K562 (cell line): ENCODE data around the gene HYCC2. TPM values are rescaled to one million over a fixed set of nuclear protein-coding genes. Genes with fewer than 3 reads are reported as not detected.

Source experiments
- C11orf30 ChIP-seq: fragments of 450-650 bp; IDR thresholded peaks from 2 replicates; pipeline ENCODE4 v1.6.1; 2016; ENCODE audit warnings: low read depth, mild to moderate bottlenecking
- CREM ChIP-seq: IDR thresholded peaks from 2 replicates; pipeline ENCODE4 v1.6.1; 2014; ENCODE audit warnings: antibody characterized with exemption, low read depth
- FOXM1 ChIP-seq, 2 experiments: fragments of 450-650 bp in 1 of 2; sonication (generic) in 1 of 2; formaldehyde crosslinking in 1 of 2; IDR thresholded peaks; 2 replicates each; pipeline versions ENCODE4 v1.6.1 to v1.9.0; 2017 to 2022; ENCODE audit warnings: low read depth in 2 of 2, mild to moderate bottlenecking in 2 of 2, missing genetic modification reagents in 1 of 2, moderate library complexity in 1 of 2
- PML ChIP-seq: IDR thresholded peaks from 2 replicates; pipeline ENCODE4 v1.6.1; 2012; ENCODE audit warnings: low read length, inconsistent platforms
- POLR2AphosphoS2 ChIP-seq: IDR thresholded peaks from 2 replicates; pipeline ENCODE4 v1.6.1; 2012; ENCODE audit warnings: low read length, improper control_type of control experiment
- POLR2B ChIP-seq: fragments of 450-650 bp; IDR thresholded peaks from 2 replicates; pipeline ENCODE4 v1.6.1; 2018; ENCODE audit warnings: low read depth; ENCODE audit not compliant: partially characterized antibody
- RBM25 ChIP-seq: fragments of 200-400 bp; formaldehyde crosslinking; IDR thresholded peaks from 2 replicates; pipeline ENCODE4 v1.6.1; 2018; ENCODE audit warnings: low read length, low read depth, moderate library complexity; ENCODE audit not compliant: severe bottlenecking
- ZNF644 ChIP-seq: fragments of 200-800 bp; sonication (Bioruptor generic); IDR thresholded peaks from 2 replicates; pipeline ENCODE4 v1.6.1; 2016; ENCODE audit warnings: low read depth, missing genetic modification characterization, missing compliant biosample characterization
- ZNF696 ChIP-seq: fragments of 250-450 bp; sonication (Bioruptor Pico); conservative IDR thresholded peaks from 2 replicates; pipeline ENCODE4 v1.4.0; 2020; ENCODE audit warnings: mild to moderate bottlenecking, moderate library complexity
- ZSCAN32 ChIP-seq: fragments of 450-650 bp; formaldehyde crosslinking; IDR thresholded peaks from 2 replicates; pipeline ENCODE4 v1.4.0; 2020; ENCODE audit warnings: mild to moderate bottlenecking, moderate library complexity
- polyA plus RNA-seq, 8 experiments: library from polyadenylated mRNA; depleted of rRNA in 4 of 8; stranded (reverse) in 5 of 8; unstranded in 3 of 8; fragments of >200 nt; fragmentation: Nextera tagmentation in 2 of 8; fragmentation: Illumina TruSeq in 1 of 8; extraction: Ambion mirVana in 2 of 8; extraction: Trizol in 1 of 8; gene quantifications; 2 replicates each; pipeline versions ENCODE4 v1.2.1 to v1.2.3, GENCODE V29; 2011 to 2014; ENCODE audit warnings: inconsistent platforms in 1 of 8, missing spikeins in 1 of 8
- total RNA-seq, 7 experiments: library from RNA; depleted of rRNA in 6 of 7; stranded (reverse); fragments of >200 nt in 6 of 7; fragmentation: Illumina TruSeq in 2 of 7; extraction: Trizol in 2 of 7; gene quantifications; 2 replicates each; pipeline versions ENCODE4 v1.2.1 to v1.2.3, GENCODE V29; 2011 to 2021; ENCODE audit warnings: low replicate concordance in 1 of 7
- TF ChIP-seq, protein P1 (sequence below): sonication (generic); formaldehyde crosslinking; IDR thresholded peaks from 2 replicates; pipeline ENCODE4 v1.8.0; 2022; ENCODE audit warnings: missing genetic modification reagents, mild to moderate bottlenecking, moderate library complexity, borderline replicate concordance
- TF ChIP-seq, protein P2 (sequence below): sonication (generic); formaldehyde crosslinking; IDR thresholded peaks from 2 replicates; pipeline ENCODE4 v1.8.1; 2022; ENCODE audit warnings: missing genetic modification reagents
- TF ChIP-seq, protein P3 (sequence below): fragments of 200-600 bp; sonication (generic); IDR thresholded peaks from one replicate; pipeline ENCODE4 v1.6.1; 2012; ENCODE audit warnings: mild to moderate bottlenecking, low read depth, low read length, inconsistent platforms

HYCC2 gene
- total and polyA plus RNA-seq, 9 of the 15 experiments (the other 6 are each of a cell fraction or from before 2014, with no cell fraction given), result 5.4 to 20.0 (median 9.8) TPM

DNA sequence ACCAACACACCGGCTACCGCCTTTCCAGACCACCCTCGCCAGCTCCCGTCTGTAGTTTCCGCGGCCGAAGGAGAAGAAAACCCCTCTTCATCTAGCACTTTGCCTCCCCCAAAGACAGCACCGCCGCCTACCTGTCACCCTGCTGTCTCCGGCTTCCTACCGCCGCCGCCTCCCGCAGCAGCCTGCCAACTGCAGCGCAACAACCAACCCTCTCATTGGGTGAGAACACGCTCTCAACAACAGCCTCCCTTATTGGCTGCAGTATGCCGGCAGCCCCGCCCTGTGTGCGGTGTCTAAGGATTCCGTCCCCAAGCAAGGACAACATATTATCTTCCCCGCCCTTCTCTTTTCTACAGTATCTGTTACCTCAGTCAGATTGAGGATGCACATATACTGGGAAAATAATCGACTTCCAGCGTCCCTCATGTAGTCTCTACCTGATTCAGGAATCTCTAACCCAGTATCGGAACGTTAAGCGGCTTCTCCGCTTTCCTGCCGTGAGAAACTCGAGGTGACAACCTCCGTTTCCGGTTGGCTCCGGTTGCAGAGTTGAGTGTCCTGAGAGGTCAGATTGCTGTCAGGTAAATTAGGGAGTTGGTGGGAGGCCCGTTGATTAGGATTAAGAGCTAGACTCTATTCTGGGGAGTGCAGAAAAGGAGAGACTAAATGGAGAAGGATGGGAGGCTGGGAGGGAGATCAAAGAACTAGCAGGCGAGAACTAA lies at the start of gene HYCC2, which contains the start of gene NDUFB3 (continued):
- TF ChIP-seq, protein P1, sequence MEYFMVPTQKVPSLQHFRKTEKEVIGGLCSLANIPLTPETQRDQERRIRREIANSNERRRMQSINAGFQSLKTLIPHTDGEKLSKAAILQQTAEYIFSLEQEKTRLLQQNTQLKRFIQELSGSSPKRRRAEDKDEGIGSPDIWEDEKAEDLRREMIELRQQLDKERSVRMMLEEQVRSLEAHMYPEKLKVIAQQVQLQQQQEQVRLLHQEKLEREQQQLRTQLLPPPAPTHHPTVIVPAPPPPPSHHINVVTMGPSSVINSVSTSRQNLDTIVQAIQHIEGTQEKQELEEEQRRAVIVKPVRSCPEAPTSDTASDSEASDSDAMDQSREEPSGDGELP (CRISPR knock-in tag), result peak; percentile 59; the same call in 1 of the 2 replicates
- TF ChIP-seq ZSCAN32 (CRISPR knock-in tag), result no peak
- TF ChIP-seq POLR2B, result peak; percentile 85
- peak; percentile 99 for TF ChIP-seq C11orf30
- peak; percentile 60; the same call in 1 of the 2 replicates for TF ChIP-seq PML
- TF ChIP-seq, protein P2, sequence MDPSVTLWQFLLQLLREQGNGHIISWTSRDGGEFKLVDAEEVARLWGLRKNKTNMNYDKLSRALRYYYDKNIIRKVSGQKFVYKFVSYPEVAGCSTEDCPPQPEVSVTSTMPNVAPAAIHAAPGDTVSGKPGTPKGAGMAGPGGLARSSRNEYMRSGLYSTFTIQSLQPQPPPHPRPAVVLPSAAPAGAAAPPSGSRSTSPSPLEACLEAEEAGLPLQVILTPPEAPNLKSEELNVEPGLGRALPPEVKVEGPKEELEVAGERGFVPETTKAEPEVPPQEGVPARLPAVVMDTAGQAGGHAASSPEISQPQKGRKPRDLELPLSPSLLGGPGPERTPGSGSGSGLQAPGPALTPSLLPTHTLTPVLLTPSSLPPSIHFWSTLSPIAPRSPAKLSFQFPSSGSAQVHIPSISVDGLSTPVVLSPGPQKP (CRISPR knock-in tag), result no peak
- TF ChIP-seq FOXM1 (IDR thresholded peaks at IDR 0.05; ENCODE audit: low read depth), result peak; percentile 80
- TF ChIP-seq FOXM1 (CRISPR knock-in tag; IDR thresholded peaks at IDR 0.05; ENCODE audit: low read depth), result no peak
- peak; percentile 79; the same call in 1 of the 2 replicates for TF ChIP-seq POLR2AphosphoS2
- TF ChIP-seq ZNF696, result no peak
- peak; percentile 66; the same call in 1 of the 2 replicates for TF ChIP-seq CREM
- TF ChIP-seq, protein P3, sequence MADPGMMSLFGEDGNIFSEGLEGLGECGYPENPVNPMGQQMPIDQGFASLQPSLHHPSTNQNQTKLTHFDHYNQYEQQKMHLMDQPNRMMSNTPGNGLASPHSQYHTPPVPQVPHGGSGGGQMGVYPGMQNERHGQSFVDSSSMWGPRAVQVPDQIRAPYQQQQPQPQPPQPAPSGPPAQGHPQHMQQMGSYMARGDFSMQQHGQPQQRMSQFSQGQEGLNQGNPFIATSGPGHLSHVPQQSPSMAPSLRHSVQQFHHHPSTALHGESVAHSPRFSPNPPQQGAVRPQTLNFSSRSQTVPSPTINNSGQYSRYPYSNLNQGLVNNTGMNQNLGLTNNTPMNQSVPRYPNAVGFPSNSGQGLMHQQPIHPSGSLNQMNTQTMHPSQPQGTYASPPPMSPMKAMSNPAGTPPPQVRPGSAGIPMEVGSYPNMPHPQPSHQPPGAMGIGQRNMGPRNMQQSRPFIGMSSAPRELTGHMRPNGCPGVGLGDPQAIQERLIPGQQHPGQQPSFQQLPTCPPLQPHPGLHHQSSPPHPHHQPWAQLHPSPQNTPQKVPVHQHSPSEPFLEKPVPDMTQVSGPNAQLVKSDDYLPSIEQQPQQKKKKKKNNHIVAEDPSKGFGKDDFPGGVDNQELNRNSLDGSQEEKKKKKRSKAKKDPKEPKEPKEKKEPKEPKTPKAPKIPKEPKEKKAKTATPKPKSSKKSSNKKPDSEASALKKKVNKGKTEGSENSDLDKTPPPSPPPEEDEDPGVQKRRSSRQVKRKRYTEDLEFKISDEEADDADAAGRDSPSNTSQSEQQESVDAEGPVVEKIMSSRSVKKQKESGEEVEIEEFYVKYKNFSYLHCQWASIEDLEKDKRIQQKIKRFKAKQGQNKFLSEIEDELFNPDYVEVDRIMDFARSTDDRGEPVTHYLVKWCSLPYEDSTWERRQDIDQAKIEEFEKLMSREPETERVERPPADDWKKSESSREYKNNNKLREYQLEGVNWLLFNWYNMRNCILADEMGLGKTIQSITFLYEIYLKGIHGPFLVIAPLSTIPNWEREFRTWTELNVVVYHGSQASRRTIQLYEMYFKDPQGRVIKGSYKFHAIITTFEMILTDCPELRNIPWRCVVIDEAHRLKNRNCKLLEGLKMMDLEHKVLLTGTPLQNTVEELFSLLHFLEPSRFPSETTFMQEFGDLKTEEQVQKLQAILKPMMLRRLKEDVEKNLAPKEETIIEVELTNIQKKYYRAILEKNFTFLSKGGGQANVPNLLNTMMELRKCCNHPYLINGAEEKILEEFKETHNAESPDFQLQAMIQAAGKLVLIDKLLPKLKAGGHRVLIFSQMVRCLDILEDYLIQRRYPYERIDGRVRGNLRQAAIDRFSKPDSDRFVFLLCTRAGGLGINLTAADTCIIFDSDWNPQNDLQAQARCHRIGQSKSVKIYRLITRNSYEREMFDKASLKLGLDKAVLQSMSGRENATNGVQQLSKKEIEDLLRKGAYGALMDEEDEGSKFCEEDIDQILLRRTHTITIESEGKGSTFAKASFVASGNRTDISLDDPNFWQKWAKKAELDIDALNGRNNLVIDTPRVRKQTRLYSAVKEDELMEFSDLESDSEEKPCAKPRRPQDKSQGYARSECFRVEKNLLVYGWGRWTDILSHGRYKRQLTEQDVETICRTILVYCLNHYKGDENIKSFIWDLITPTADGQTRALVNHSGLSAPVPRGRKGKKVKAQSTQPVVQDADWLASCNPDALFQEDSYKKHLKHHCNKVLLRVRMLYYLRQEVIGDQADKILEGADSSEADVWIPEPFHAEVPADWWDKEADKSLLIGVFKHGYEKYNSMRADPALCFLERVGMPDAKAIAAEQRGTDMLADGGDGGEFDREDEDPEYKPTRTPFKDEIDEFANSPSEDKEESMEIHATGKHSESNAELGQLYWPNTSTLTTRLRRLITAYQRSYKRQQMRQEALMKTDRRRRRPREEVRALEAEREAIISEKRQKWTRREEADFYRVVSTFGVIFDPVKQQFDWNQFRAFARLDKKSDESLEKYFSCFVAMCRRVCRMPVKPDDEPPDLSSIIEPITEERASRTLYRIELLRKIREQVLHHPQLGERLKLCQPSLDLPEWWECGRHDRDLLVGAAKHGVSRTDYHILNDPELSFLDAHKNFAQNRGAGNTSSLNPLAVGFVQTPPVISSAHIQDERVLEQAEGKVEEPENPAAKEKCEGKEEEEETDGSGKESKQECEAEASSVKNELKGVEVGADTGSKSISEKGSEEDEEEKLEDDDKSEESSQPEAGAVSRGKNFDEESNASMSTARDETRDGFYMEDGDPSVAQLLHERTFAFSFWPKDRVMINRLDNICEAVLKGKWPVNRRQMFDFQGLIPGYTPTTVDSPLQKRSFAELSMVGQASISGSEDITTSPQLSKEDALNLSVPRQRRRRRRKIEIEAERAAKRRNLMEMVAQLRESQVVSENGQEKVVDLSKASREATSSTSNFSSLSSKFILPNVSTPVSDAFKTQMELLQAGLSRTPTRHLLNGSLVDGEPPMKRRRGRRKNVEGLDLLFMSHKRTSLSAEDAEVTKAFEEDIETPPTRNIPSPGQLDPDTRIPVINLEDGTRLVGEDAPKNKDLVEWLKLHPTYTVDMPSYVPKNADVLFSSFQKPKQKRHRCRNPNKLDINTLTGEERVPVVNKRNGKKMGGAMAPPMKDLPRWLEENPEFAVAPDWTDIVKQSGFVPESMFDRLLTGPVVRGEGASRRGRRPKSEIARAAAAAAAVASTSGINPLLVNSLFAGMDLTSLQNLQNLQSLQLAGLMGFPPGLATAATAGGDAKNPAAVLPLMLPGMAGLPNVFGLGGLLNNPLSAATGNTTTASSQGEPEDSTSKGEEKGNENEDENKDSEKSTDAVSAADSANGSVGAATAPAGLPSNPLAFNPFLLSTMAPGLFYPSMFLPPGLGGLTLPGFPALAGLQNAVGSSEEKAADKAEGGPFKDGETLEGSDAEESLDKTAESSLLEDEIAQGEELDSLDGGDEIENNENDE, result no peak
- TF ChIP-seq ZNF644 (tag), result no peak
- TF ChIP-seq RBM25, result peak; percentile 18
